HG03175 (cell line): Measurements from ENCODE around the gene LBH.
A peak's percentile ranks its signal among the peaks of the same experiment; 100 is the strongest.

Source experiments
- ATAC-seq: cut with Tn5 transposase; IDR thresholded peaks from one replicate; pipeline ENCODE4 v1.9.1; 2021; ENCODE audit warnings: mild to moderate bottlenecking, moderate library complexity; ENCODE audit not compliant: unreplicated experiment

Gene LBH

GRCh38 chr2:30231212-30231995 is at the start of gene LBH:
Gene LBH, plus strand, starts transcription at chr2:30231534. Its CDS starts 205 bp downstream, at chr2:30231739.
- peak; percentile 48 for ATAC-seq

- no peak for ATAC-seq
These were observed 47.3 kb upstream of the LBH start for GRCh38 chr2:30184035-30184434.

GRCh38 chr2:30185178-30185577 is 46.2 kb upstream of the LBH start:
- no peak for ATAC-seq

- ATAC-seq: no peak
These were observed 43.0 kb upstream of the LBH start for GRCh38 chr2:30188292-30188691.

- no peak for ATAC-seq
These were observed 40.7 kb upstream of the LBH start for GRCh38 chr2:30190637-30191036.

GRCh38 chr2:30191107-30191506 is 40.2 kb upstream of the LBH start:
- no peak for ATAC-seq

GRCh38 chr2:30191819-30192271 is 39.5 kb upstream of the LBH start:
- ATAC-seq: no peak

- no peak for ATAC-seq
These were observed 39.0 kb upstream of the LBH start for GRCh38 chr2:30192314-30192713.

GRCh38 chr2:30193104-30193681 is 38.1 kb upstream of the LBH start:
- no peak for ATAC-seq

GRCh38 chr2:30194421-30194820 is 36.9 kb upstream of the LBH start:
- no peak for ATAC-seq

GRCh38 chr2:30195016-30195415 is 36.3 kb upstream of the LBH start:
- ATAC-seq: no peak

GRCh38 chr2:30197570-30198192 is 33.7 kb upstream of the LBH start:
- no peak for ATAC-seq

- ATAC-seq: no peak
These were observed 29.3 kb upstream of the LBH start for GRCh38 chr2:30201990-30202389.

GRCh38 chr2:30203156-30203555 is 28.2 kb upstream of the LBH start:
- no peak for ATAC-seq

GRCh38 chr2:30204281-30204680 is 27.1 kb upstream of the LBH start:
- no peak for ATAC-seq

- ATAC-seq: no peak
These were observed 25.9 kb upstream of the LBH start for GRCh38 chr2:30205456-30205855.

GRCh38 chr2:30206461-30207430 is 24.6 kb upstream of the LBH start:
- no peak for ATAC-seq

- no peak for ATAC-seq
These were observed 22.9 kb upstream of the LBH start for GRCh38 chr2:30208453-30208852.

- no peak for ATAC-seq
These were observed 22.1 kb upstream of the LBH start for GRCh38 chr2:30209227-30209626.

GRCh38 chr2:30213326-30213725 is 18.0 kb upstream of the LBH start:
- no peak for ATAC-seq

GRCh38 chr2:30213907-30214463 is 17.3 kb upstream of the LBH start:
- no peak for ATAC-seq
